Activated naive CD8-positive, alpha-beta T cell treated with anti-CD3 and anti-CD28 coated beads, Interleukin-2, amount 50 U/mL, for 16 hours (primary cell): ENCODE data around the gene IL1A.

Experiments used
- DNase-seq: peaks from one replicate; pipeline ENCODE4 v3.0.0-alpha.2; 2020; ENCODE audit warnings: low read depth, low spot score

Gene IL1A

GRCh38 chr2:112793449-112793978 is 9.2 kb upstream of the IL1A start:
- no peak for DNase-seq

GRCh38 chr2:112792419-112792818 is 8.1 kb upstream of the IL1A start:
- no peak for DNase-seq

GRCh38 chr2:112791693-112792230 is 7.5 kb upstream of the IL1A start:
- no peak for DNase-seq

- no peak for DNase-seq
These were observed 6.7 kb upstream of the IL1A start for GRCh38 chr2:112791019-112791418.

GRCh38 chr2:112790305-112790704 is 6.0 kb upstream of the IL1A start:
- no peak for DNase-seq

GRCh38 chr2:112789186-112789585 is 4.9 kb upstream of the IL1A start:
- DNase-seq: no peak

GRCh38 chr2:112788653-112789052 is 4.4 kb upstream of the IL1A start:
- no peak for DNase-seq

- DNase-seq: no peak
These were observed 3.6 kb upstream of the IL1A start for GRCh38 chr2:112787729-112788393.

GRCh38 chr2:112787294-112787693 is 3.0 kb upstream of the IL1A start:
- DNase-seq: no peak

- DNase-seq: no peak
These were observed 1.0 kb downstream of the IL1A start for GRCh38 chr2:112783187-112783714.

- DNase-seq: no peak
These were observed 2.0 kb downstream of the IL1A start for GRCh38 chr2:112782234-112782799.

GRCh38 chr2:112779598-112779997 is 4.7 kb downstream of the IL1A start:
- no peak for DNase-seq

- no peak for DNase-seq
These were observed 7.3 kb downstream of the IL1A start for GRCh38 chr2:112777036-112777435.

GRCh38 chr2:112776113-112776512 is 8.2 kb downstream of the IL1A start:
- no peak for DNase-seq

- DNase-seq: no peak
These were observed 9.6 kb downstream of the IL1A start for GRCh38 chr2:112774536-112775285.

- DNase-seq: no peak
These were observed 10.7 kb downstream of the IL1A start for GRCh38 chr2:112773556-112773955.

GRCh38 chr2:112772911-112773475 is 11.3 kb downstream of the IL1A start:
- no peak for DNase-seq

- DNase-seq: no peak
These were observed 12.0 kb downstream of the IL1A start for GRCh38 chr2:112772322-112772721.

- no peak for DNase-seq
These were observed 15.9 kb downstream of the IL1A start for GRCh38 chr2:112768432-112768831.

GRCh38 chr2:112767693-112768330 is 16.5 kb downstream of the IL1A start:
- DNase-seq: no peak

- DNase-seq: no peak
These were observed 19.0 kb downstream of the IL1A start for GRCh38 chr2:112765251-112765650.
